ENCODE data around the gene FBXL17. TPM values are rescaled to one million over a fixed set of nuclear protein-coding genes. Genes with fewer than 3 reads are reported as not detected.
A peak's percentile ranks its signal among the peaks of the same experiment; 100 is the strongest.

Gene FBXL17
- total RNA-seq, 1 donor from 2014 or later: 19.1 TPM

GRCh38 chr5:108094800-108095199 lies 287.1 kb downstream of the FBXL17 start:
- no peak for DNase-seq (ENCODE audit: low read depth)

- DNase-seq (ENCODE audit: low read depth): peak; percentile 31
These were observed 288.7 kb downstream of the FBXL17 start for GRCh38 chr5:108093186-108093585.

GRCh38 chr5:108090946-108091345 lies 291.0 kb downstream of the FBXL17 start:
- no peak for DNase-seq (ENCODE audit: low read depth)

- DNase-seq (ENCODE audit: low read depth): peak; percentile 84
These were observed 297.8 kb downstream of the FBXL17 start for GRCh38 chr5:108084105-108084504.

- DNase-seq (ENCODE audit: low read depth): no peak
These were observed 298.7 kb downstream of the FBXL17 start for GRCh38 chr5:108083232-108083631.

- DNase-seq (ENCODE audit: low read depth): no peak
These were observed 300.2 kb downstream of the FBXL17 start for GRCh38 chr5:108081707-108082106.

GRCh38 chr5:108079753-108080152 lies 302.1 kb downstream of the FBXL17 start:
- DNase-seq (ENCODE audit: low read depth): peak; percentile 7

- DNase-seq (ENCODE audit: low read depth): no peak
These were observed 303.0 kb downstream of the FBXL17 start for GRCh38 chr5:108078882-108079281.

- no peak for DNase-seq (ENCODE audit: low read depth)
These were observed 303.6 kb downstream of the FBXL17 start for GRCh38 chr5:108078345-108078744.

GRCh38 chr5:108074626-108075025 lies 307.3 kb downstream of the FBXL17 start:
- DNase-seq (ENCODE audit: low read depth): no peak

- DNase-seq (ENCODE audit: low read depth): no peak
These were observed 317.6 kb downstream of the FBXL17 start for GRCh38 chr5:108064302-108064701.

- DNase-seq (ENCODE audit: low read depth): peak; percentile 20
These were observed 320.0 kb downstream of the FBXL17 start for GRCh38 chr5:108061941-108062340.

- no peak for DNase-seq (ENCODE audit: low read depth)
These were observed 321.6 kb downstream of the FBXL17 start for GRCh38 chr5:108060340-108060739.

GRCh38 chr5:108059334-108059733 lies 322.6 kb downstream of the FBXL17 start:
- no peak for DNase-seq (ENCODE audit: low read depth)

GRCh38 chr5:108054349-108054748 lies 327.5 kb downstream of the FBXL17 start:
- DNase-seq (ENCODE audit: low read depth): no peak

GRCh38 chr5:108046955-108047670 lies 334.8 kb downstream of the FBXL17 start:
- DNase-seq (ENCODE audit: low read depth): no peak

GRCh38 chr5:108036482-108036881 lies 345.4 kb downstream of the FBXL17 start:
- no peak for DNase-seq (ENCODE audit: low read depth)

GRCh38 chr5:108028883-108029282 lies 353.0 kb downstream of the FBXL17 start:
- no peak for DNase-seq (ENCODE audit: low read depth)

- peak; percentile 22 for DNase-seq (ENCODE audit: low read depth)
These were observed 353.5 kb downstream of the FBXL17 start for GRCh38 chr5:108028412-108028811.

GRCh38 chr5:108025957-108026356 lies 355.9 kb downstream of the FBXL17 start:
- DNase-seq (ENCODE audit: low read depth): no peak

- no peak for DNase-seq (ENCODE audit: low read depth)
These were observed 356.9 kb downstream of the FBXL17 start for GRCh38 chr5:108024986-108025385.

- no peak for DNase-seq (ENCODE audit: low read depth)
These were observed 365.8 kb downstream of the FBXL17 start for GRCh38 chr5:108016101-108016500.

- no peak for DNase-seq (ENCODE audit: low read depth)
These were observed 375.1 kb downstream of the FBXL17 start for GRCh38 chr5:108006791-108007190.

- DNase-seq (ENCODE audit: low read depth): peak; percentile 67
These were observed 378.7 kb downstream of the FBXL17 start for GRCh38 chr5:108003178-108003577.

All from renal cortical epithelial cell (primary cell).